HL-60 (cell line): ENCODE measurements around the gene POLE2.
A peak's percentile ranks its signal among the peaks of the same experiment; 100 is the strongest.
"Not testable (repeated sequence)": the region's sequence is repeated elsewhere in the genome, so short reads cannot be mapped to it uniquely, and the experiment has no call there.

Experiments
- DNase-seq, 2 experiments: peaks; one replicate each; pipeline ENCODE4 v3.0.0-alpha.2; 2010 to 2020; ENCODE audit warnings: low read depth in 1 of 2, low spot score in 1 of 2
- H3K27ac ChIP-seq: fragments of 250-450 bp; sonication (Bioruptor Pico); replicated peaks from 2 replicates; pipeline ENCODE4 v1.5.1; 2020; ENCODE audit warnings: mild to moderate bottlenecking, moderate library complexity
- H3K27me3 ChIP-seq: fragments of 250-450 bp; sonication (Bioruptor Pico); 2 replicates; pipeline ENCODE4 v1.5.1; 2021; ENCODE audit warnings: mild to moderate bottlenecking, moderate library complexity; ENCODE audit not compliant: insufficient read depth, poor library complexity, severe bottlenecking
- H3K4me3 ChIP-seq: replicated peaks from 2 replicates; pipeline ENCODE4 v1.5.1; 2011; ENCODE audit warnings: mild to moderate bottlenecking, control low read depth, low read length; ENCODE audit not compliant: insufficient read depth
- GABPA ChIP-seq: IDR thresholded peaks from 2 replicates; pipeline ENCODE4 v1.6.1; 2012; ENCODE audit warnings: low read depth
- POLR2AphosphoS5 ChIP-seq: IDR thresholded peaks from 2 replicates; pipeline ENCODE4 v1.6.1; 2012; ENCODE audit warnings: low read depth
- SPI1 ChIP-seq: IDR thresholded peaks from 2 replicates; pipeline ENCODE4 v1.6.1; 2012; ENCODE audit warnings: low read depth, mild to moderate bottlenecking, borderline replicate concordance
- TF ChIP-seq, protein P1 (sequence below): IDR thresholded peaks from 2 replicates; pipeline ENCODE4 v1.6.1; 2012; ENCODE audit warnings: low read depth; ENCODE audit not compliant: insufficient replicate concordance
- TF ChIP-seq, protein P2 (sequence below): IDR thresholded peaks from one replicate; pipeline ENCODE4 v1.5.1; 2011; ENCODE audit warnings: low read length, control low read depth, inconsistent platforms; ENCODE audit not compliant: insufficient read depth

Gene POLE2

DNA sequence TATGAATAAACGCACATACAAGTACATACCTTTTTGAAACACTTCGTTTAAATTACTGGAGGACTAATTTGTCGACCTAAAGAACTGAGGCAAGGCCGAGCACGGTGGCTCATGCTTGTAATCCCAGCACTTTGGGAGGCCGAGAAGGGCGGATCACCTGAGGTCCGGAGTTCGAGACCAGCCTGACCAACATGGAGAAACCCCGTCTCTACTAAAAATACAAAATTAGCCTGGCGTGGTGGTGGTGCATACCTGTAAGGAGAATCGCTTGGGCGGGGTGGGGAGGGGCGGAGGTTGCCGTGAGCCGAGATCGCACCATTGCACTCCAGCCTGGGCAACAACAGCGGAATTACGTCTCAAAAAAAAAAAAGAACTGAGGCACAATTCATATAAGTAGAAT is 68.7 kb downstream of the POLE2 start:
- H3K4me3 ChIP-seq, result peak overlapping the region; percentile 80
- 0 out of 2 replicates have a peak, but pooled peaks have one; percentile 16 for TF ChIP-seq POLR2AphosphoS5
- H3K27me3 ChIP-seq, DNase-seq: not testable (repeated sequence)
- H3K27ac ChIP-seq, result peak overlapping the region; percentile 96

DNA sequence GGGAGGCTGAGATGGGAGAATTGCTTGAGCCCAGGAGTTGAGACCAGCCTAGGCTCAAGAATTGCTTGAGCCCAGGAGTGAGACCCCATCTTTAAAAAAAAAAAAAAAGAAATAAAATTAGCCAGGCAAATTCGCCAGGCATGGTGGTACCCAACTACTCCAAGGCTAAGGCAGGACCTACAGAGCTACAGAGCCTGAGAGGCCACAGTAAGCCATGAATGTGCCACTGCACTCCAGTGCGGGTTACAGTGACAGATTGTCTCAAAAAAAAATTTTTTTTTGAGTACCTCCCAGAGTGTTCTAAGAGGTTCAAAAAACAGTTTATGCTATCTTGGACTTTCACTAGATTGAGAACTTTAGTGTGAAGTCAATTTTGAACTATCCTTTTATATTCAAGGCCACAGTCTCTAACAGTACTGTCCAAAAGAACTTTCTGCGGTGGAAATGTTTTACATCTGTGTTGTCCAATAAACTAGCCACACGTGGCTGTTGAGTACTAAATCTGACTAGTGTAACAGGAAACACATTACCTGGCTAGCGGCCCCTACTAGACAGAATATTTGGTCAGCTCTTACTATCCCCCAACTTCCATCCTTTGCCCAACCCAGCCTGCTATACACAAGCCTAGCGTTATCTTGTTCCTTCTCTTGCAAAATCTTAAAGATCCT is 70.0 kb downstream of the POLE2 start:
- TF ChIP-seq SPI1 (no peak), GABPA (no peak), POLR2AphosphoS5 (no peak; the same call in 1 of the 2 replicates)
- TF ChIP-seq, protein P1, sequence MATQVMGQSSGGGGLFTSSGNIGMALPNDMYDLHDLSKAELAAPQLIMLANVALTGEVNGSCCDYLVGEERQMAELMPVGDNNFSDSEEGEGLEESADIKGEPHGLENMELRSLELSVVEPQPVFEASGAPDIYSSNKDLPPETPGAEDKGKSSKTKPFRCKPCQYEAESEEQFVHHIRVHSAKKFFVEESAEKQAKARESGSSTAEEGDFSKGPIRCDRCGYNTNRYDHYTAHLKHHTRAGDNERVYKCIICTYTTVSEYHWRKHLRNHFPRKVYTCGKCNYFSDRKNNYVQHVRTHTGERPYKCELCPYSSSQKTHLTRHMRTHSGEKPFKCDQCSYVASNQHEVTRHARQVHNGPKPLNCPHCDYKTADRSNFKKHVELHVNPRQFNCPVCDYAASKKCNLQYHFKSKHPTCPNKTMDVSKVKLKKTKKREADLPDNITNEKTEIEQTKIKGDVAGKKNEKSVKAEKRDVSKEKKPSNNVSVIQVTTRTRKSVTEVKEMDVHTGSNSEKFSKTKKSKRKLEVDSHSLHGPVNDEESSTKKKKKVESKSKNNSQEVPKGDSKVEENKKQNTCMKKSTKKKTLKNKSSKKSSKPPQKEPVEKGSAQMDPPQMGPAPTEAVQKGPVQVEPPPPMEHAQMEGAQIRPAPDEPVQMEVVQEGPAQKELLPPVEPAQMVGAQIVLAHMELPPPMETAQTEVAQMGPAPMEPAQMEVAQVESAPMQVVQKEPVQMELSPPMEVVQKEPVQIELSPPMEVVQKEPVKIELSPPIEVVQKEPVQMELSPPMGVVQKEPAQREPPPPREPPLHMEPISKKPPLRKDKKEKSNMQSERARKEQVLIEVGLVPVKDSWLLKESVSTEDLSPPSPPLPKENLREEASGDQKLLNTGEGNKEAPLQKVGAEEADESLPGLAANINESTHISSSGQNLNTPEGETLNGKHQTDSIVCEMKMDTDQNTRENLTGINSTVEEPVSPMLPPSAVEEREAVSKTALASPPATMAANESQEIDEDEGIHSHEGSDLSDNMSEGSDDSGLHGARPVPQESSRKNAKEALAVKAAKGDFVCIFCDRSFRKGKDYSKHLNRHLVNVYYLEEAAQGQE, result no peak
- TF ChIP-seq, protein P2, sequence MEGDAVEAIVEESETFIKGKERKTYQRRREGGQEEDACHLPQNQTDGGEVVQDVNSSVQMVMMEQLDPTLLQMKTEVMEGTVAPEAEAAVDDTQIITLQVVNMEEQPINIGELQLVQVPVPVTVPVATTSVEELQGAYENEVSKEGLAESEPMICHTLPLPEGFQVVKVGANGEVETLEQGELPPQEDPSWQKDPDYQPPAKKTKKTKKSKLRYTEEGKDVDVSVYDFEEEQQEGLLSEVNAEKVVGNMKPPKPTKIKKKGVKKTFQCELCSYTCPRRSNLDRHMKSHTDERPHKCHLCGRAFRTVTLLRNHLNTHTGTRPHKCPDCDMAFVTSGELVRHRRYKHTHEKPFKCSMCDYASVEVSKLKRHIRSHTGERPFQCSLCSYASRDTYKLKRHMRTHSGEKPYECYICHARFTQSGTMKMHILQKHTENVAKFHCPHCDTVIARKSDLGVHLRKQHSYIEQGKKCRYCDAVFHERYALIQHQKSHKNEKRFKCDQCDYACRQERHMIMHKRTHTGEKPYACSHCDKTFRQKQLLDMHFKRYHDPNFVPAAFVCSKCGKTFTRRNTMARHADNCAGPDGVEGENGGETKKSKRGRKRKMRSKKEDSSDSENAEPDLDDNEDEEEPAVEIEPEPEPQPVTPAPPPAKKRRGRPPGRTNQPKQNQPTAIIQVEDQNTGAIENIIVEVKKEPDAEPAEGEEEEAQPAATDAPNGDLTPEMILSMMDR, result no peak
- H3K4me3 ChIP-seq, result no peak overlapping the region
- no peak overlapping the region for H3K27ac ChIP-seq
- no peaks in the 10 kb centered on the region for H3K27me3 ChIP-seq
- DNase-seq, result no peak

GRCh38 chr14:49615776-49616175 is 72.2 kb downstream of the POLE2 start:
- DNase-seq, result no peak
- Histone ChIP-seq H3K27me3 (no peaks in the 10 kb centered on the region), H3K4me3 (no peak overlapping the region), H3K27ac (no peak overlapping the region)
- TF ChIP-seq SPI1 (no peak), GABPA (no peak), POLR2AphosphoS5 (no peak)
- TF ChIP-seq, protein P2, result no peak
- TF ChIP-seq, protein P1, result no peak

DNA sequence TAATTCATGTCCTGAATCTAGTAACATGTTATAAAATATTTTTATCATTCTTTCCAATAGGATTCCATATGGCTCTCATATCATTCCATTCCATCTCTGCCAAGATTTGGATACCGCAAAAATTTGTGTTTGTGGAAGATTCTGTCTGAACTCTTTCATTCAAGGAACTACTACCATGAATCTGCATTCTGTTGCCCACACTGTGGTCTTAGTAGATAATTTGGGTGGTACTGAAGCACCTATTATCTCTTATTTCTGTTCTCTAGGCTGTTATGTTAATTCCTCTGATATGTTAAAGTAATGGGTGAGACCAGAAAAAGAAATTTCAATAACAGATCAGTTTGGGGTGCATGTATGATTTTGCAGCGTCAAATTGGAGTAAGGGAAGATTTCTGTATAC is 73.8 kb downstream of the POLE2 start:
- no peak for DNase-seq
- H3K4me3 ChIP-seq, result no peak overlapping the region
- H3K27ac ChIP-seq, result no peak overlapping the region
- TF ChIP-seq, protein P1, result no peak
- no peak for TF ChIP-seq POLR2AphosphoS5
- TF ChIP-seq GABPA, result no peak
- TF ChIP-seq, protein P2, result no peak
- no peak for TF ChIP-seq SPI1
- no peaks in the 10 kb centered on the region for H3K27me3 ChIP-seq
